H1 (cell line): ENCODE results near the gene LNPK. TPM values are rescaled to one million over a fixed set of nuclear protein-coding genes. Genes with fewer than 3 reads are reported as not detected.

ENCODE experiments used
- POU5F1 ChIP-seq: IDR thresholded peaks from 2 replicates; pipeline ENCODE4 v1.6.1; 2011; ENCODE audit warnings: low read depth, mild to moderate bottlenecking, low read length, moderate library complexity
- polyA plus RNA-seq, 7 experiments: library from polyadenylated mRNA; depleted of rRNA in 3 of 7; stranded (reverse) in 5 of 7; unstranded in 2 of 7; fragments of >200 nt in 5 of 7; fragments of 200-250 nt in 2 of 7; gene quantifications; 1 replicate in 5 of 7; 2 replicates in 1 of 7; 4 replicates in 1 of 7; pipeline versions ENCODE4 v1.2.1 to v1.2.3, GENCODE V29; 2011 to 2013; ENCODE audit warnings: missing spikeins in 2 of 7, mixed read lengths in 2 of 7
- total RNA-seq: library from RNA; stranded (reverse); fragmentation: NEBNext Ultra II Directional; extraction: Animal tissue kit (Norgen Biotek cat#: 25700); gene quantifications from 2 replicates; pipeline ENCODE4 v1.2.1, GENCODE V29; 2021

The LNPK gene
- total and polyA plus RNA-seq, 2 of the 8 experiments (the other 6 are each of a cell fraction or from before 2014, with no cell fraction given) = 3.1 to 10.3 TPM

DNA sequence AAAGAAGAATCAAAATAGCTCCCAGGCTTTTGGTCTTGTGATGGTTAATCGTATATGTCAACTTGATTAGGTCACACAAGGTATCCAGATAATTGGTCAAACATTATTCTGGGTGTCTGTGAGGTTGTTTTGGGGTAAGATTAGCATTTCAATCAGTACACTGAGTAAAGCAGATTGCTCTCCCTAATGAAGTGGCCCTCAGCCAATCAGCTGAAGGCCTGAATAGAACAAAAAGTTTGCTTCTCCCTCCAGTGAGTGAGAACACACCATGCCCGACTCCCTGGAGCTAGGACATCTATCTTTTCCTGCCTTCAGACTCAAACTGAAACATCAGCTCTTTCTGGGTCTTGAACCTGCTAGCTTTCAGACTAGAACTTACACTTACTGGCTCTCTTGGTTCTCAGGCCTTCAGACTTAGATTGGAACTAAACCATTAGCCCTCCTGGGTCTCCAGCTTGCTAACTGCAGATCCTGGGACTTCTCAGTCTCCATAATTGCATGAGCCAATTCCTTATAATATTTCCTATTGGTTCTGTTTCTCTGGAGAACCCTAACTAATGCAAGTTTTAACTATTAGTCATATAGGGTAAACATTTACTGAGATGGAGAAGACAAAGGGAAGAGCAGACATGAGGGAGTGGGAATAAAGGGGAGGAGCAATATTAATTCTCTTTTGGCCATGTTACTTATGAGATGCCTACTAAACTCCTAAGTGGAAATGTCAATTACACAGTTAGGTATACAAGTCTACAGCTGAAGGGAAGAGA lies 25.5 kb downstream of the LNPK start (continued):
- TF ChIP-seq POU5F1 = no peak
- TF ChIP-seq, all 59 proteins: peak for 0
